ENCODE measurements around the gene CYP2A13.
"Not testable (repeated sequence)": the region's sequence is repeated elsewhere in the genome, so short reads cannot be mapped to it uniquely, and the experiment has no call there.

Gene CYP2A13, protein sequence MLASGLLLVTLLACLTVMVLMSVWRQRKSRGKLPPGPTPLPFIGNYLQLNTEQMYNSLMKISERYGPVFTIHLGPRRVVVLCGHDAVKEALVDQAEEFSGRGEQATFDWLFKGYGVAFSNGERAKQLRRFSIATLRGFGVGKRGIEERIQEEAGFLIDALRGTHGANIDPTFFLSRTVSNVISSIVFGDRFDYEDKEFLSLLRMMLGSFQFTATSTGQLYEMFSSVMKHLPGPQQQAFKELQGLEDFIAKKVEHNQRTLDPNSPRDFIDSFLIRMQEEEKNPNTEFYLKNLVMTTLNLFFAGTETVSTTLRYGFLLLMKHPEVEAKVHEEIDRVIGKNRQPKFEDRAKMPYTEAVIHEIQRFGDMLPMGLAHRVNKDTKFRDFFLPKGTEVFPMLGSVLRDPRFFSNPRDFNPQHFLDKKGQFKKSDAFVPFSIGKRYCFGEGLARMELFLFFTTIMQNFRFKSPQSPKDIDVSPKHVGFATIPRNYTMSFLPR

DNA sequence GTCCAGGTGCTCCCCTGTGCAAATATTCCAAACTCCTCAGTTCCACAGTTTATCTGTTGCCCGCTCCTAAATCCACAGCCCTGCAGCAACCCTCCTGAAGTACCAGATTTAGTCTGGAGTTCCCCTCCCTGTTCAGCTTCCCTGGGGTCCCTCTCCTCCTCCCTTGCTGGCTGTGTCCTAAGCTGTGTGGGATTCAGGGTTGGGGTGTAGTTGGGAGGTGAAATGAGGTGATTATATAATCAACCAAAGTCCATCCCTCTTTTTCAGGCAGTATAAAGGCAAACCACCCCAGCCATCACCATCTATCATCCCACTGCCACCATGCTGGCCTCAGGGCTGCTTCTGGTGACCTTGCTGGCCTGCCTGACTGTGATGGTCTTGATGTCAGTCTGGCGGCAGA lies at the start of gene CYP2A13:
TSS of gene CYP2A13 (plus strand) at position 301 of the 400 bp plus-strand sequence. CDS start at position 322, 21 bp downstream.
- DNase-seq (ENCODE audit: low read depth in 2 of 2) = no peak

DNA sequence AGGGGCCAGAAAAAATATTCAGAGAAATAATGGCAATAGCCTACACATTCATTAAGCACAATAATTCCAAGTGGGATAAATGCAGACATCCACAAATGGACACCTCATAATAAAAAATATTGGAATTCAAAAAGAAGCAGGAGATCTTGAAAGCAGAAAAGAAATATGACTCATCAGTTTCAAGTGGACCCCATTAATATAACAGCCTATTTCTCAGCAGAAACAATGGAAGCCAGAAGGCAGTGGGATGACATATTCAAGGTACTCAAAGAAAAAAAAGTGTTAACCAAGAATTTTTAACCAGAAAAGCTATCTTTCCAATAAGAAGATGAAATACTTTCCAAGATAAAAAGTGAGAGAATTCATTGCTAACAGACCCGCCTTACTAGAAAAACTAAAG lies 48.4 kb upstream of the CYP2A13 start:
- DNase-seq (ENCODE audit: low read depth in 2 of 2) = no peak

DNA sequence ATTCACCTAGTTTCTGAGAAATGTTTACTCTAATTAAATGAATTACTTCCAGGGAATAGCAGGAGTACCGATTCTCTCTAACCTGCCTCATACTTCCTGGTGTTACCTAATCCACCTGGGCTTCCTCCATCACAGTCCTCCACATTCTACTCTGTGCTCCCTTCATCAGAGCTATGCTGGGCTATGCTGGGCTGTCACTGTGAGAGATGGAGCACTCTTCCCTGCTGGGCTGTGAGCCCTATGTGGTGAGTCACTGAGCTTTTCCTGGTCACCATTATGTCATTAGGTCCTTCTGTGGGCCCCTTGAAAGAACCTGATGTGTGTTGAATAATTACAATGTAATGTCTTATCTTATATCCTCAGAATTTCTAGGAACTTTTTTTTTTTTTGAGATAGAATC lies 43.2 kb upstream of the CYP2A13 start:
- not testable (repeated sequence) for DNase-seq (ENCODE audit: low read depth in 2 of 2)

DNA sequence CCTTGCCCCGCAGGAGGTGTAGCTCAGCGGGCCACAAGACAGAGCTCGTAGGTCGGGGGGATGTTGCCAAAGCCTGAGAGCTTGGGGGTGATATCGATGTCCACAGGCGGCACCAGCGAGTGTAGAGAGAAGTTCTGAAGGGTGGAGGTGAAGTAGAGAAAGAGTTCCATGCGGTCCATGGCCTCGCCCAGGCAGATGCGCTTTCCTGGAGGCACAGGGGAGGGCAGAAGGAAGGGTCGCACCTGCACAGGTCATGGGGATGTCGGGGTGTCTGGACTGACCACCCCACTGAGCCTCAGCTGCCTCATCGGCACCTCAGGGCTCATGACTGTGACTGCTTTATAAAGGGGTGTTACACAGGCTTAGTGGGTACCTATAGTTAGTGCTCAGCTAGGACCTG lies 37.8 kb upstream of the CYP2A13 start:
- DNase-seq (ENCODE audit: low read depth in 2 of 2) = no peak

DNA sequence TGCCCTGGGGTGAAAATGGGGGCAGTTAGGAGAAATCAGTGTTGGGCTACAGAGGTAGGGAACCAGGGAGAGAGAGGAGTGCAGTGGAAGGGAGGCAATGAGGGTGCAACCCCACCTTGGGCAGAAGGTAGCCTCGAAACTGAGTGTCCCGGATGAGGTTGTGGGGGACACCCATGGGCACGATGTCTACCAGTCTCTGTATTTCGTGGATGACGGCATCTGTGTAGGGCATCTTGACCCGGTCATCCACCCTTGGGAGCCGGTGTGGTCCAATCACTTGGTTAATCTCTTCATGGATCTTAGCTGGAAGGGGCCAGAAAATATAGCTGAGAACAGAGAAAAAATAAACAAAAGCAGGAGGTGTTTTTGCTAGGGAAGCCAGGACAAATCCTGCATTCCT lies 36.1 kb upstream of the CYP2A13 start:
- not testable (repeated sequence) for DNase-seq (ENCODE audit: low read depth in 2 of 2)

DNA sequence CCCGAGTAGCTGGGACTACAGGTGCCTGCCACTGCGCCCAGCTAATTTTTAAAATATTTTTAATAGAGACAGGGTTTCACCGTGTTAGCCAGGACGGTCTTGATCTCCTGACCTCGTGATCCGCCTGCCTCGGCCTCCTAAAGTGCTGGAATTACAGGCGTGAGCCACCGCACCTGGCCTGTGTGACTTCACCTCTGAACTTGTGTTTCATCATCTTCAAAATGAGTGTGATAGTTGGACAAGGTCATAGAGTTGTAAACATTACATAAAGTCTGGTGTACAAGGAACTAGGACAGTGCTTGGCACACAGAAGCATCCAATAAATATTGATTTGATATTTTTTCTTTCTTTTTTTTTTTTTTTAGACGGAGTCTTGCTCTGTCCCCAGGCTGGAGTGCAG lies 34.9 kb upstream of the CYP2A13 start:
- DNase-seq (ENCODE audit: low read depth in 2 of 2) = not testable (repeated sequence)

DNA sequence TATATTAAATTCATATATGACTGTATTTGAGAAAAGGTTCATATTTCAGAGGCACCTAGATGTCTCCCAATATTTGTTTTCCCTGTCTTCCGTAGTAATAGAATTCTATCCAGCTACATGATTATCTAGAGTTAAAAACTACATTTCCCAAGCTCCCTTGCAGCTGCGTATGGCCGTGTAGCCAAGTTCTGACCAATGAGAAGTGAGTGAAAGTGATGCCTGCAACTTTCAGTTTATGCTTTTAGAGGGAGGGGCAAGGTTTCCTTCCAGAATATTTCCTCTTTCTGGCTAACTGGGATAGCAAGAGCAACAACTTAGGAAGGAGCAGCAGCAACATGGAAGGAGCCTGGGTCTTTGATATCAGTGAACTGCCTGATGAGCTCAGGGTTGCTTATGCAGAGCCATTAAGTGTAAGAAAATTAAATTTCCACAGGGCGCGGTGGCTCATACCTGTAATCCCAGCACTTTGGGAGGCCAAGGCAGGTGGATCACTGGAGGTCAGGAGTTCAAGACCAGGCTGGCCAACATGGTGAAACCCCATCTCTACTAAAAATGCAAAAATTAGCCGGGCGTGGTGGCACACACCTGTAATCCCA lies 23.2 kb upstream of the CYP2A13 start:
- no peak for DNase-seq (ENCODE audit: low read depth in 2 of 2)

DNA sequence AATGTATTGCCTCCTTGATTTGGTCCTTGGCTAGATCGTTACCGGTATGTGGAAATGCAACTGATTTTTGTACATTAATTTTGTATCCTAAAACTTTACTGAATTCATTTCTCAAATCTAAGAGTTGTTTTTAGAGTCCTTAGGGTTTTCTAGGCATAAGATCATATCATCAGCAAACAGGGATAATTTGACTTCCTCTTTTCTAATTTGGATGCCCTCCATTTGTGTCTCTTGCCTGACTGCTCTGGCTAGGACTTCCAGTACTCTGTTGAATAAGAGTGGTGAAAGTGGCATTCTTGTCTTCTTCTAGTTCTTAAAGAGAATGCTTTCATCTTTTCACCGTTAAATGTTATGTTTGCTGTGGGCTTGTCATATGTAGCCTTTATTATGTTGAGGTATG lies 12.0 kb upstream of the CYP2A13 start:
- DNase-seq (ENCODE audit: low read depth in 2 of 2) = no peak

DNA sequence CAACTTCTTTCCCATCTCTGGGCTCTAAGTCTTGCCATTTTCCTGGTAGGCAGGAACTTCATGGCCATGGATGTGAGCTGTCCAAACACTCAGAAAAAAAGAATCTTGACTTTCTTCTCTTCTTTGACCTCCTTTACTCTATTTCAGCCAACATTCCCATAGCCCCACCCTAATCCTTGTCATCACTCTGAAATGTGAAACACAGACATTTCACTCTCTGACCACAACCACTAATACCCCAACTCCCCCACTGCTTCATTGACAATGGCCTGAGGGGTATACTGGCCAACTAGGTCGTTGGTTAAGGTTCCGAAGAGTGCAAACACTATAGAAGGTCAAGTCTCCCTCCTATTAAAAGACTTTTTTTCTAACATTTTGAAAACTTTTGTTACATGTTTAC lies 4.7 kb upstream of the CYP2A13 start:
- no peak for DNase-seq (ENCODE audit: low read depth in 2 of 2)

DNA sequence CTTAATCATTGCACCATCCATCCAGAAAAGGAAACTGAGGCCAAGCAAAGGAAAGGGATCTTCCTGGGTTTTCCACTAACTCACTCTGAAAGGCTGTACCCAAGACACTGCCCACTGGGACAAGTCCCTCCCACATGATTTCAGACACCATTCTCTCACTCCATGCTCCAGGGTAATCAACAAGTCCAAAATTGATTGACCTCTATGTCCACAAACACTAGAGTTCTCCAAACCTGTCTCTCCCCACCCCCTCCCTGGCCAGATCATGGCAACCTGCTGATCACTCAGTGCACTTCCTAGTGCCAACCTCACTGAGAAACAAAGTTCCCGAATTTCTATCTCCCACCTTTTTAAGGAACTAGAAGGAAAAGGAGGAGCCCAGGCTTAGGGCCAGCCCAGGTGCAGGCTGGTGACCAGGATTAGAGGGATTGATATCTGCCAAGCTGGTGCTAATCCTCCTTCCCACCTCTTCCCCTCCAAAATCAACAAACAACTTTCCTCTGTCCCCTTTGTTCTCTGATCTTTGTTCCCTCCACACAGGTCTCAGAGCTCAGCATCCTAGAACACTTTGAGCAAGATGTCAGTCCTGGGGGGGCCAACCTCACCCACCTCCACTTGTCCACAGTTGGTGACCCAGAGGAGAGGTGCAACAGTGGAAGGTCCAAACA lies 2.4 kb upstream of the CYP2A13 start:
- no peak for DNase-seq (ENCODE audit: low read depth in 2 of 2)

DNA sequence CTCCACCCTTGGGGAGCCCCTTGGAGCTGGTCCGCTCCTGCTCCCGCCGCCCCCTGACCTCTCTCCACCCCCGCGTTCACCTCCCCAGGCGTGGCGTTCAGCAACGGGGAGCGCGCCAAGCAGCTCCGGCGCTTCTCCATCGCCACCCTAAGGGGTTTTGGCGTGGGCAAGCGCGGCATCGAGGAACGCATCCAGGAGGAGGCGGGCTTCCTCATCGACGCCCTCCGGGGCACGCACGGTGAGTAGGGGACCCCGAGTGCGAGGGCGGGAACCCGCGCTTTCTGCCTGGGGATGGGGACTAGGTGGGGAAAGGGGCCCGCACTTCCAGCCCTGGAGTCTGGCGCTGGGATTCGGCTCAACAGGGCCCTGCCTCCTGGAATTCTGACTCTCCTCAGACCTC lies 1.7 kb downstream of the CYP2A13 start:
- no peak for DNase-seq (ENCODE audit: low read depth in 2 of 2)

DNA sequence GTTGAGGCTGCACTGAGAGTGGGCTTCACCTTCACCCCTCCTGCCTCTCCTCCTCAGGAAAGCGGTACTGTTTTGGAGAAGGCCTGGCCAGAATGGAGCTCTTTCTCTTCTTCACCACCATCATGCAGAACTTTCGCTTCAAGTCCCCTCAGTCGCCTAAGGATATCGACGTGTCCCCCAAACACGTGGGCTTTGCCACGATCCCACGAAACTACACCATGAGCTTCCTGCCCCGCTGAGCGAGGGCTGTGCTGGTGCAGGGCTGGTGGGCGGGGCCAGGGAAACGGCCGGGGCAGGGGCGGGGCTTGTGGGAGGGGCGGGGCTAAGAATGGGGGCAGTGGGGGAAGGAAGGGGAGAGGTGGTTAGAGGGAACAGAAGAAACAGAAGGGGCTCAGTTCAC lies 7.5 kb downstream of the CYP2A13 start:
- no peak for DNase-seq (ENCODE audit: low read depth in 2 of 2)

DNA sequence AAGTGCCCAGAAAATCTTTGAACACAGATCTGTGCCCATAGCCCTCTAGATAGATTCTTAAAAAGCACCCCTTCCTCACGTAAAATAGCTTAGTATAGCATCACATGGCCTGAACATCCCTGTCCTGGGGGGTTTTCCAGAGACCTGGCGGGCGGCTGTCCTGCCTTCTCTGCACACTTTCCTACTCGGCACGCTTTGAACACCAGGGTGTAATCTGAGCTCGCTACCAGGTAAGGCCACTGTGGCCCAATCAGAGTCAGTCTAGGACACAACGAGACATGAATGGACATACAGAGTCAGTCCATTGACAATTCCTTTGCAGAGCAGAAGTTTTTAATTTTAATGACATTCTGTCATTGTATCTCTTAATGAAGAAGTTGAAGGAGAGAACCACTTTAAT lies 8.1 kb downstream of the CYP2A13 start:
- no peak for DNase-seq (ENCODE audit: low read depth in 2 of 2)

DNA sequence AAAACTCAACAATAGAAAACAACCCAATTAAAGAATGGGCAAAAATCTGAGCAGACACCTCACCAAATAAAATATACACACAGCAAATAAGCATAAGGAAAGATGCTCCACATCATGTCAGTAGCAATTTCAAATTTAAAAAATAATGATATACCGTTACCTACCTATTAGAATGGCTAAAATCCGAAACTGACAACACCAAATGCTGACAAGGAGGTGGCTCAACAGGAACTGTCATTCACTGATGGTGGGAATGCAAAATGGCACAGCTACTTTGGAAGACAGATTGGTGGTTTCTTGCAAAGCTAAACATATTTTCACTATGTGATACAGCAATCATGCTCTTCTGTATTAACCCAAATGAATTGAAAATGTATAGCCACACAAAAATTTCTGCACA lies 9.1 kb downstream of the CYP2A13 start:
- DNase-seq (ENCODE audit: low read depth in 2 of 2) = no peak

DNA sequence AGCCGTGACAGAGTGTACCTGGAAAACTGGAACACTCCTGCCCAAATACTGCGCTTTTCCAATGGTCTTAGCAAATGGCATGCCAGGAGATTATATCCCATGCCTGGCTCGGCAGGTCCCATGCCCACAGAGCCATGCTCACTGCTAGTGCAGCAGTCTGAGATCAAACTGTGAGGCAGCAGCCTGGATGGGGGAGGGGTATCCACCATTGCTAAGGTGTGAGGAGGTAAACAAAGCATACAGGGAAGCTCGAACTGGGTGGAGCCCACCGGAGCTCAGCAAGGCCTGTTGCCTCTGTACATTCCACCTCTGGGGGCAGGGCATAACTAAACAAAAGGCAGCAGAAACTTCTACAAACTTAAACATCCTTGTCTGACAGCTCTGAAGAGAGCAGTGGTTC lies 10.5 kb downstream of the CYP2A13 start:
- DNase-seq (ENCODE audit: low read depth in 2 of 2) = no peak

DNA sequence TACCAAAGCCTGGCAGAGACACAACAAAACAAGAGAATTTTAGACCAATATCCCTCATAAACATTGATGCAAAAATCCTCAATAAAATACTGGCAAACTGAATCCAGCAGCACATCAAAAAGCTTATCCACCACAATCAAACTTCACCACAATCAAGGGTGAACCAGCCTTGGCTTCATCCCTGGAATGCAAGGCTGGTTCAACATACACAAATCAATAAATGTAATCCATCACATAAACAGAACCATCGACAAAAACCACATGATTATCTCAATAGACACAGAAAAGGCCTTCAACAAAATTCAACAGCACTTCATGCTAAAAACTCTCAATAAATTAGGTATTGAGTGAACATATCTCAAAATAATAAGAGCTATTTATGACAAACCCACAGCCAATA lies 14.0 kb downstream of the CYP2A13 start:
- DNase-seq (ENCODE audit: low read depth in 2 of 2) = not testable (repeated sequence)

DNA sequence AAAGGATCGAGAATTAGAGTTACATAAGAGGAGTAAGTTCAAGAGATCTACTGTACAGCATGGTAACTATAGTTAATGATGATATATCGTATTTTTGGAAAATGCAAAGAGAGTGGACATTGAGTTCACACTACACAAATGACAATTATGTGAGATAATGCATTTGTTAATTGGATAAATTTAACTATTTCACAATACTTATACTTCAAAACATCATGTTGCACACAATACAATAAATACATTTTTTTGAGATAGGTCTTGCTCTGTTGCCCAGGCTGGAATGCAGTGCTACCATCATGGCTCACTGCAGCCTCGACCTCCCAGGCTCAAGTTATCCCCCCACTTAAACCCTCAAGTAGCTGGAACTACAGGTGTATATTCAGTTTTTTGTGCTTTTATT lies 17.9 kb downstream of the CYP2A13 start:
- DNase-seq (ENCODE audit: low read depth in 2 of 2) = no peak

DNA sequence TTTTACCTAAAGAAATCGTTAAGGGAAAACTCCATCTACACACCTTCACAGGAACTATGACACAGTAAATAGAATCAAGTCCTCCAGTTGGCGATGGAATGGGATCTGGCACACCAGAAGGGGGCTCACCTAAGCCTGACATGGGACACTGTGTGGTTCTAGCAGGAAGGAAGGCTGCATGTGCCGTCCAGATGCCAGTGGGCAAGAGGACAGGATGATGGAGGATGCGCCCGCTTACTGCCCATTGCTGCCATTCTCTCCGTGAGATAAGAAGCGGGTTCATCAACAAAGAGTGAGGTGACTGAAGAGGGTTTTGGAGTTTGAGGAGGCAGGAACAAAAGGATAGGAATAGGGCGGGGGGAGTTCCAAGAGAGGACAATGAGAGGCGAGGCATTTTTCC lies 23.0 kb downstream of the CYP2A13 start:
- no peak for DNase-seq (ENCODE audit: low read depth in 2 of 2)

DNA sequence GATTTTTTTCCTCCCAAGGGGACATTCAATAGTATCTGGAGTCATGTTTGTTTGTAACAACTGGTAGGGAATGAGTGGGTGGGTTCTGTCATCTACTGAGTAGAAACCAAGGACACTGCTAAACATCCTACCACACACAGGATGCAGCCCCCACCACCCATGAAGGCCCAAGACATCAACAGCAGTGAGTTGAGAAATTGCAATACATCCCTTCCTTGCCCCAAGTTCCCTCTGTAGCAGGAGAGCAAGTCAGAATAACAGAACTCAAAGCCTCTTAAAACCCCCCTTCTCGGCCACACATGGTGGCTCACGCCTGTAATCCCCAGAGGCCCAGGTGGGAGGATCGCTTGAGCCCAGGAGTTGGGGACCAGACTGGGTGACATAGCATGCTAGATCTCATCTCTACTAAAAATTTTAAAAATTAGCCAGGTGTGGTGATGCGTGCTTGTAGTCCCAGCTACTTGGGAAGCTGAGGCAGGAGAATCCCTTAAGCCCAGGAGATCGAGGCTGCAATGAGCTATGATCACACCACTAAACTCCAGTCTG lies 23.6 kb downstream of the CYP2A13 start:
- no peak for DNase-seq (ENCODE audit: low read depth in 2 of 2)

DNA sequence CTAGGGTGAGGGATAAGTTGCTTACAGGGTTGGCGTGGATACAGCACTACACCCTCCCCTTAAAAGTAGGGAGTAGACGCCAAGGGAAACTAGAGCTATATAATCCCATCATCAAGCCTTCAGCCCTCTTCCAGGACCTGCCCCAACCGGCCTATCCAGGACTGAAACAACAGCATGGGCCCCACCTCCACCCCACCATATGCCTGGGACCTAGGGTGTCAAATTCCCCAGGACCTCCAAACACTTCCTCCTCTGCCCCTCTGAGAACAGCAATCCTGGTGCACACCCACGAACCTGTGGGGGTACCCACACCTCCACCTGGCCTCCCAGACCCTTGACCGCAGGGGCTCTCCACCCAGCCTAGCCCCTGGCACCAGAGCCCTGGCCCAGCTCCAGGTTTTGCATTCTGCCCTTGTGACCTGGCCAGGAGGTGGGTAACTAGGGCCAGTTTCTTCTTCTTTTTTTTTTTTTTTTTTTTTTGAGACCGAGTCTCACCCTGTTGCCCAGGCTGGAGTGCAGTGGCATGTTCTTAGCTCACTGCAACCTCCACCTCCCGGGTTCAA lies 24.6 kb downstream of the CYP2A13 start:
- DNase-seq (ENCODE audit: low read depth in 2 of 2) = no peak

DNA sequence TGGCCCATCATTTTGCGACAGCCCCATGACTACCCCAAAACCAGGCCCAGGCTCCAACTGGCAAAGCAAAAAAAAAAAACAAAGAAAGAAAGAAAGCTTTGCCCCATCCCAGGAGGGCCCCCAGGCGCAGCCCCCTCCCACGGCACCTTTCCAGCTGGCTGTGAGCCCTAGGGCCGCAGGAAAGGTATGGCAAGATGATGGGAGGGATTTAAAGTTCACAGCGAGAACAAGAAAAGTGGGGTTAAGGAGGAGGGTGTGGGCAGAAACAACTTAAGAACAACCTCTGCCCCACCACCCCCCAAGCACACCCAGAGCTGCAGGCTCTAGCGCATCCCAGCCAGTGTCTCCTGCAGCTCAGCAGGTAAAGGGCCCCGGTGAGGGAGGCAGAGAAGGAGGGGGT lies 25.9 kb downstream of the CYP2A13 start, which contains the start of gene CYP2F1:
TSS of gene CYP2F1 (plus strand) at position 301 of the 400 bp plus-strand sequence. CDS start 1,757 bp downstream, outside the sequence.
- no peak for DNase-seq (ENCODE audit: low read depth in 2 of 2)

DNA sequence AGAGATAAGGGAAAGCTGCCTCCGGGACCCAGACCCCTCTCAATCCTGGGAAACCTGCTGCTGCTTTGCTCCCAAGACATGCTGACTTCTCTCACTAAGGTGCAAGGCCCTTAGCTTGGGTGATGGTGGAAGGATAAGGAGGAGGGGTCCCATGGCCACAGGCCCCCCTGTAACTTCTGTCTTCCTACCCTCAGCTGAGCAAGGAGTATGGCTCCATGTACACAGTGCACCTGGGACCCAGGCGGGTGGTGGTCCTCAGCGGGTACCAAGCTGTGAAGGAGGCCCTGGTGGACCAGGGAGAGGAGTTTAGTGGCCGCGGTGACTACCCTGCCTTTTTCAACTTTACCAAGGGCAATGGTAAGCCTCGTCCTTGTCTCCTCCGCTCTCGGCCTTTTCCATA lies 28.0 kb downstream of the CYP2A13 start:
- no peak for DNase-seq (ENCODE audit: low read depth in 2 of 2)
